H9 (cell line): Measurements from ENCODE around the gene HGS. TPM values are rescaled to one million over a fixed set of nuclear protein-coding genes. Genes with fewer than 3 reads are reported as not detected.

ENCODE experiments used
- DNase-seq: peaks from one replicate; pipeline ENCODE4 v3.0.0-alpha.2; 2017
- H2AFZ ChIP-seq: one replicate; pipeline ENCODE4 v1.6.1; 2013; ENCODE audit warnings: mild to moderate bottlenecking, low read length, control low read depth, moderate library complexity
- H2AK5ac ChIP-seq: 2 replicates; pipeline ENCODE4 v1.6.1; 2013; ENCODE audit warnings: low read length, control low read depth, mixed read lengths; ENCODE audit not compliant: insufficient read length
- H2BK120ac ChIP-seq: one replicate; pipeline ENCODE4 v1.6.1; 2013; ENCODE audit warnings: low read depth, mild to moderate bottlenecking, low read length, control low read depth, inconsistent platforms; ENCODE audit not compliant: poor library complexity, severe bottlenecking
- H2BK12ac ChIP-seq: 2 replicates; pipeline ENCODE4 v1.6.1; 2013; ENCODE audit warnings: low read length, control low read depth, mixed read lengths, low read depth; ENCODE audit not compliant: insufficient read length
- H2BK15ac ChIP-seq: 2 replicates; pipeline ENCODE4 v1.6.1; 2013; ENCODE audit warnings: low read depth, low read length, control low read depth
- H2BK20ac ChIP-seq: one replicate; pipeline ENCODE4 v1.6.1; 2013; ENCODE audit warnings: low read depth, mild to moderate bottlenecking, low read length, control low read depth, inconsistent platforms; ENCODE audit not compliant: poor library complexity, severe bottlenecking
- H2BK5ac ChIP-seq: 2 replicates; pipeline ENCODE4 v1.6.1; 2013; ENCODE audit warnings: low read length, control low read depth, mixed read lengths; ENCODE audit not compliant: insufficient read length
- H3K14ac ChIP-seq: 2 replicates; pipeline ENCODE4 v1.6.1; 2013; ENCODE audit warnings: low read length, control low read depth; ENCODE audit not compliant: insufficient read depth
- H3K18ac ChIP-seq: 2 replicates; pipeline ENCODE4 v1.6.1; 2013; ENCODE audit warnings: low read depth, mild to moderate bottlenecking, mixed read lengths, low read length, control low read depth; ENCODE audit not compliant: insufficient read length
- H3K23ac ChIP-seq: 2 replicates; pipeline ENCODE4 v1.6.1; 2013; ENCODE audit warnings: low read length, control low read depth, mixed read lengths, low read depth; ENCODE audit not compliant: insufficient read length
- H3K23me2 ChIP-seq: 2 replicates; pipeline ENCODE4 v1.6.1; 2013; ENCODE audit warnings: low read depth, mild to moderate bottlenecking, mixed read lengths, low read length, control low read depth; ENCODE audit not compliant: insufficient read length, poor library complexity, severe bottlenecking
- H3K27ac ChIP-seq: 2 replicates; pipeline ENCODE4 v1.5.1; 2013; ENCODE audit warnings: low read length, control low read depth, mixed read lengths, low read depth; ENCODE audit not compliant: insufficient read length
- H3K27me3 ChIP-seq: 2 replicates; pipeline ENCODE4 v1.6.1; 2013; ENCODE audit warnings: low read length, control low read depth, inconsistent platforms; ENCODE audit not compliant: insufficient read depth
- H3K4ac ChIP-seq: 2 replicates; pipeline ENCODE4 v1.6.1; 2013; ENCODE audit warnings: low read depth, mild to moderate bottlenecking, control low read depth, inconsistent platforms, low read length, moderate library complexity
- H3K4me1 ChIP-seq: 2 replicates; pipeline ENCODE4 v1.6.1; 2013; ENCODE audit warnings: low read length, control low read depth, inconsistent platforms; ENCODE audit not compliant: insufficient read depth
- H3K4me2 ChIP-seq: 2 replicates; pipeline ENCODE4 v1.6.1; 2013; ENCODE audit warnings: low read length, control low read depth, mixed read lengths; ENCODE audit not compliant: insufficient read length, insufficient read depth
- H3K56ac ChIP-seq: 2 replicates; pipeline ENCODE4 v1.6.1; 2013; ENCODE audit warnings: low read depth, mild to moderate bottlenecking, mixed read lengths, low read length, control low read depth; ENCODE audit not compliant: insufficient read length
- H3K79me1 ChIP-seq: 2 replicates; pipeline ENCODE4 v1.6.1; 2013; ENCODE audit warnings: low read depth, mild to moderate bottlenecking, moderate library complexity, low read length, control low read depth, inconsistent platforms; ENCODE audit not compliant: insufficient read depth, poor library complexity, severe bottlenecking
- H3K79me2 ChIP-seq: 2 replicates; pipeline ENCODE4 v1.6.1; 2013; ENCODE audit warnings: low read length, control low read depth, inconsistent platforms; ENCODE audit not compliant: insufficient read depth
- H3K9ac ChIP-seq: 2 replicates; pipeline ENCODE4 v1.6.1; 2013; ENCODE audit warnings: low read length, control low read depth, mixed read lengths; ENCODE audit not compliant: insufficient read length; ENCODE audit errors: extremely low read depth
- H3K9me3 ChIP-seq: one replicate; pipeline ENCODE4 v1.6.1; 2013; ENCODE audit warnings: low read depth, low read length, inconsistent platforms; ENCODE audit not compliant: control insufficient read depth
- H3T11ph ChIP-seq: one replicate; pipeline ENCODE4 v1.6.1; 2013; ENCODE audit warnings: mild to moderate bottlenecking, low read length, control low read depth, inconsistent platforms
- H4K20me1 ChIP-seq: one replicate; pipeline ENCODE4 v1.6.1; 2013; ENCODE audit not compliant: control insufficient read depth, insufficient read length, insufficient read depth
- H4K5ac ChIP-seq: 2 replicates; pipeline ENCODE4 v1.6.1; 2013; ENCODE audit warnings: low read depth, mild to moderate bottlenecking, mixed read lengths, low read length, control low read depth; ENCODE audit not compliant: insufficient read length
- H4K8ac ChIP-seq: replicated peaks from 2 replicates; pipeline ENCODE4 v1.6.1; 2013; ENCODE audit warnings: low read length, control low read depth, mixed read lengths, low read depth; ENCODE audit not compliant: insufficient read length
- H4K91ac ChIP-seq: 2 replicates; pipeline ENCODE4 v1.6.1; 2013; ENCODE audit warnings: low read depth, mild to moderate bottlenecking, moderate library complexity, mixed read lengths, low read length, control low read depth; ENCODE audit not compliant: insufficient read length
- H3K27ac Mint-ChIP-seq, 3 experiments: 2 replicates in 2 of 3; 3 replicates in 1 of 3; pipeline ENCODE4 v1.8.0; 2020 to 2021; ENCODE audit warnings: mixed read lengths in 3 of 3, mild to moderate bottlenecking in 1 of 3, moderate library complexity in 1 of 3
- H3K27me3 Mint-ChIP-seq: 2 replicates; pipeline ENCODE4 v1.8.0; 2021; ENCODE audit warnings: low read depth, mild to moderate bottlenecking, moderate library complexity, mixed read lengths
- H3K36me3 Mint-ChIP-seq, 3 experiments: 2 replicates in 2 of 3; 3 replicates in 1 of 3; pipeline ENCODE4 v1.8.0; 2020 to 2021; ENCODE audit warnings: low read depth in 3 of 3, mixed read lengths in 3 of 3; ENCODE audit not compliant: insufficient read depth in 1 of 3
- H3K4me1 Mint-ChIP-seq, 2 experiments: 2 replicates each; pipeline ENCODE4 v1.8.0; 2020; ENCODE audit warnings: mixed read lengths in 2 of 2
- H3K4me3 Mint-ChIP-seq, 2 experiments: 2 replicates in 1 of 2; 3 replicates in 1 of 2; pipeline ENCODE4 v1.8.0; 2020 to 2021; ENCODE audit warnings: mild to moderate bottlenecking in 2 of 2, mixed read lengths in 2 of 2, moderate library complexity in 1 of 2
- H3K9me3 Mint-ChIP-seq, 2 experiments: 2 replicates in 1 of 2; 3 replicates in 1 of 2; pipeline ENCODE4 v1.8.0; 2020; ENCODE audit warnings: mild to moderate bottlenecking in 2 of 2, mixed read lengths in 2 of 2, moderate library complexity in 1 of 2
- CTCF ChIP-seq: fragments of 200-600 bp; sonication (generic); conservative IDR thresholded peaks from 3 replicates; pipeline ENCODE4 v1.8.0; 2021; ENCODE audit warnings: antibody characterized with exemption, mild to moderate bottlenecking
- WGBS: extraction: QIAGEN DNeasy Blood & Tissue Kit; methylation state at CpG from one replicate; pipeline ENCODE4 v1.1.7; 2013; ENCODE audit warnings: missing lambda C conversion rate, low lambda C conversion rate, mixed read lengths; ENCODE audit not compliant: insufficient read length; ENCODE audit errors: extremely low coverage; 5-methylcytosine and 5-hydroxymethylcytosine counted together
- total RNA-seq: library from RNA; stranded (reverse); gene quantifications from 2 replicates; pipeline ENCODE4 v1.2.1, GENCODE V29; 2021

The HGS gene
- total RNA-seq, 1 experiment from 2014 or later, result 106 TPM

- Mint-ChIP-seq H3K27ac (peak overlapping the region in 2 of 3 experiments; percentile 28 to 62; a peak in 2 of 7 replicates), H3K36me3 (peaks cover 37 to 71% (median 67%) of the 10 kb centered on the region in 3 experiments), H3K27me3 (no peaks in the 10 kb centered on the region), H3K4me3 (0 out of 5 replicates have a peak overlapping the region, but pooled peaks of 1 of the 2 experiments have one; percentile 4), H3K9me3 (no peaks in the 10 kb centered on the region), H3K4me1 (peaks cover 0 to 3% of the 10 kb centered on the region in 2 experiments; a peak in 1 of 4 replicates)
- Histone ChIP-seq H2AK5ac (no peak overlapping the region), H3K56ac (no peak overlapping the region), H3K27ac (no peak overlapping the region), H3K18ac (no peak overlapping the region), H3K79me2 (peaks cover 2% of the 10 kb centered on the region; the same call in 1 of the 2 replicates), H2AFZ (no peak overlapping the region), H2BK5ac (no peak overlapping the region), H3K4me2 (no peak overlapping the region), H4K8ac (no peak overlapping the region), H3K14ac (no peak overlapping the region), H3K27me3 (no peaks in the 10 kb centered on the region), H3K9me3 (no peaks in the 10 kb centered on the region), H2BK20ac (no peak overlapping the region), H3K23me2 (no peaks in the 10 kb centered on the region), H3K4me1 (no peaks in the 10 kb centered on the region), H4K20me1 (no peaks in the 10 kb centered on the region), H3K79me1 (no peaks in the 10 kb centered on the region), H2BK120ac (no peak overlapping the region), H4K91ac (no peak overlapping the region), H3K4ac (no peak overlapping the region), H3K9ac (no peak overlapping the region), H2BK15ac (no peak overlapping the region), H3K23ac (no peak overlapping the region), H3T11ph (no peak overlapping the region), H2BK12ac (no peak overlapping the region), H4K5ac (no peak overlapping the region)
- DNase-seq, result no peak
- no peak for TF ChIP-seq CTCF
- WGBS, result no CpG with 5 or more reads among the region's 18 CpGs
These were observed 6.3 kb downstream of the HGS start for GRCh38 chr17:81690066-81690465.
